DMS 273 treated with DMSO at 0.1 percent for 48 hours (cell line): ENCODE data around the gene CLEC17A.

Source experiments
- DNase-seq: peaks from one replicate; lab custom pipeline; 2025; lab: John Stamatoyannopoulos, UW

Gene CLEC17A

DNA sequence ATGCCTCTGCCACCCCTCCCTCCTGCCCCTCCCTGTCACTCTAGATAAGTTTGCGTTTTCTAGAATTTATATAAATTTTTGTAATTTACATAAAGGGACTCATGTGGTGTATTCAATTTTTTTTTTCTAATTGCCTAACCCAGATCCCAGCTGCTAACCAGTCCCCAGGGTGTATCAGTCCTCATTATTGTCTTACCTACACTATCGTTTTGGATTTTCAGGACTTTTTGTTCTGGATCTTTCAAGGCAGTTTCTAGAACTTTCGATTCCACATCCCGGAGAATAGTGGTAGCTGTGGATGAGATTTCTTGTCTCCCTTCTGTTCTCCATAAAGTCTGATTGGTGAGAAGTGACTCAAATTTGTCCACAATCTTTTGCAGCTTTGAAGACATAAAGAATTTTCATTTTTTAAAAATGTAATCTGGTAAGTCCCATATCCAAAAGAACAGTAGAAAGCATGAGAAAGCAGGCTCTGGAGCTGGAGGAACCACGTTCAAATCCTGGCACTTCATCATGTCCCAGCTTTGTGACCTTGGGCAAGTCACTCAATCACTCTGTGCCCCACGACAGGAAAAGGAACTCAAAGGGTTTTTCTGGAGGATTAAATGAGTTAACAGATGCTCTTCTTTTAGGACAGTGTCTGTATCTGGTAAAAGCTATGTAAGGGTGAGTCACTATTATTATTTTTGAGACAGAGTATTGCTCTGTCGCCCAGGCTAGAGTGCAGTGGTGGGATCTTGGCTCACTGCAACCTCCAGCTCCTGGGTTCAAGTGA is 72.1 kb downstream of the CLEC17A start:
- DNase-seq, result no peak

DNA sequence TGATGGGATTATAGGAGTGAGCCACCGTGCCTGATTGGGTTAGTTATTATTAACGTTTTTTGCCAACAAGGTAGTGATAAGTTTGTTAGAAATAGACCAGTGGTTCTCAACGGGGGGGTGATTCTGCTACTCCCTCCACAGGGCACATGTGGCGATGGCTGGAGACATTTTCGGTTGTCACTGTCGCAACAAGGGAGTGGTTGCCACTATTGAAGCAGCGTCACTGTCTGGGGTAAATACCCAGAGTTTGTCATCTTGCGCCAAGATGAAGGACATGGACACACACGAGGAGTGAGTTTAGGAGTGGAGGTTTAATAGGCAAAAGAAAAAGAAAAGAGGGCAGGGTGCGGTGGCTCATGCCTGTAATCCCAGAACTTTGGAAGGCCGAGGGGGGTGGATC is 72.8 kb downstream of the CLEC17A start:
- no peak for DNase-seq

DNA sequence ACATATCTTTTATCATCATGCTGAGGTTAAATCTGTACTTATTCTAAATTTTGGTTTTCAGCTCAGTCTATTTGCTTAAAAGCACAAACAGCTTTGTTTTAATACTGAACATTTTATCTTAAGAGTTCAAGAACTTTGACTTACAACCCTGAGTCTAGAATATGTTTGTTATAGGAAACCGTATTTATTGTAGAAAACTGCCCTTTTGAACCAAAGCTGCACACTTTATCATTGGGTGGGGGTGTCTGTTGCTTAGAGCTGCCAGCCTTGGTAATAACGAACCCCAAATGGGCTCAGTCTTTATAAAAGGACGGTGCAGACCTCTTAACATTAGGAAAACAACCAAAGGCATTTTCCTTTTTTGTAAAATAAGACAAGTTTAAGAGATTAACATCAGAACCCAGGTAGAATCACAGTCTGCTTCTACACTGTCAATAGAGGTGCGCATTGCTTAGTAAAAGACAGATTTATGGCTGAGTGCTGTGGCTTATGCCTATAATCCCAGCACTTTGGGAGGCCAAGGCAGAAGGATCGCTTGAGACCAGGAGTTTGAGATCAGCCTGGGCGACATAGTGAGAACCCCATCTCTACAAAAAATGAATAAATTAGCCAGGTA is 77.1 kb downstream of the CLEC17A start:
- no peak for DNase-seq

DNA sequence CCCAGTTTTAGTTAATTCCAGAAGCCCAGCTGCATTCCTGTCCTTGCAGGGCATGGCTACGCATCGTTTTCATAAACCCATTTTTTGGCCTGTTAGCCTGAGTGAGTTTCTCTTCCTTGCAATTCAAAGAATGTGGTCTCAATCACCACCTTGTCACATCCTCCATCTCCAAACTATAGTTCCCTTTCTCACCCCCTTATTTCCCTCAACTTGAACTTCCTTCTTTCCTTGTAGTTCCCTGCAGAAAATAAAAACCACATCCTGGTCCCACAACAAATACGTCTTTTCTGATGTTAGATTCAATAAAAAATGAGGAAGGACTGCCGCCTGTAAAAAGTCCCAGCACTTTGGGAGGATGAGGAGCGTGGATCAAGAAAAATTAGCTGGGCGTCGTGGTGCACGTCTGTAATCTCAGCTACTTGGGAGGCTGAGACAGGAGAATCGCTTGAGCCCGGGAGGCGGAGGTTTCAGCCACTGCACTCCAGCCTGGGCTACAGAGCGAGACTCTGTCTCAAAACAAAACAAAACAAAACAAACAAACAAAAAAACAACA is 78.6 kb downstream of the CLEC17A start:
- DNase-seq, result no peak
